Natural killer cell (primary cell): ENCODE results near the gene MEN1. TPM values are rescaled to one million over a fixed set of nuclear protein-coding genes. Genes with fewer than 3 reads are reported as not detected.

Experiments
- ATAC-seq, 3 donors: fragments of 150-1000 bp in 2 of 3; fragments of 200-7000 bp in 1 of 3; cut with Tn5 transposase; 1 replicate in 1 of 3; 2 replicates in 2 of 3; pipeline ENCODE4 v1.10.0; 2021; ENCODE audit warnings: mild to moderate bottlenecking in 2 of 3, moderate library complexity in 2 of 3
- DNase-seq, 2 donors: peaks; one replicate each; pipeline versions ENCODE4 v3.0.0 to v3.0.0-alpha.2; 2013 to 2021; ENCODE audit warnings: mixed read lengths in 1 of 2
- H3K27ac ChIP-seq: one replicate; pipeline ENCODE4 v1.5.1; 2013; ENCODE audit warnings: mild to moderate bottlenecking, low read length
- H3K27me3 ChIP-seq: one replicate; pipeline ENCODE4 v1.6.1; 2013; ENCODE audit warnings: low read length; ENCODE audit not compliant: control insufficient read depth, insufficient read depth
- H3K36me3 ChIP-seq: one replicate; pipeline ENCODE4 v1.6.1; 2013; ENCODE audit warnings: low read length; ENCODE audit not compliant: control insufficient read depth, insufficient read depth
- H3K4me1 ChIP-seq: one replicate; pipeline ENCODE4 v1.6.1; 2013; ENCODE audit warnings: low read length; ENCODE audit not compliant: control insufficient read depth, insufficient read depth
- H3K4me3 ChIP-seq: one replicate; pipeline ENCODE4 v1.5.1; 2013; ENCODE audit warnings: low read length
- H3K9me3 ChIP-seq: one replicate; pipeline ENCODE4 v1.6.1; 2013; ENCODE audit warnings: low read length; ENCODE audit not compliant: control insufficient read depth, insufficient read depth
- H3K27ac Mint-ChIP-seq, 2 donors: one replicate each; pipeline ENCODE4 v1.8.0; 2022; ENCODE audit warnings: mild to moderate bottlenecking in 2 of 2, mixed read lengths in 2 of 2, moderate library complexity in 1 of 2
- H3K27me3 Mint-ChIP-seq, 2 donors: one replicate each; pipeline ENCODE4 v1.8.0; 2022; ENCODE audit warnings: low read depth in 2 of 2, mixed read lengths in 2 of 2
- H3K36me3 Mint-ChIP-seq: one replicate; pipeline ENCODE4 v1.8.0; 2022; ENCODE audit warnings: mixed read lengths
- H3K4me1 Mint-ChIP-seq, 2 donors: one replicate each; pipeline ENCODE4 v1.8.0; 2022; ENCODE audit warnings: mixed read lengths in 2 of 2
- H3K4me3 Mint-ChIP-seq: one replicate; pipeline ENCODE4 v1.8.0; 2022; ENCODE audit warnings: mild to moderate bottlenecking, moderate library complexity, mixed read lengths
- H3K9me3 Mint-ChIP-seq, 2 donors: one replicate each; pipeline ENCODE4 v1.8.0; 2022; ENCODE audit warnings: mixed read lengths in 2 of 2
- WGBS: methylation state at CpG from one replicate; pipeline ENCODE4 v1.1.7; 2013; ENCODE audit warnings: missing lambda C conversion rate; ENCODE audit not compliant: insufficient coverage; 5-methylcytosine and 5-hydroxymethylcytosine counted together
- intact Hi-C: fragments of 100-400 bp; cut with micrococcal nuclease; formaldehyde crosslinking; loops from one replicate; pipeline ENCODE4 v1.14.2; 2022
- total RNA-seq, 4 donors: library from RNA; stranded (reverse); fragments of 120-200 nt in 1 of 4; gene quantifications; one replicate each; pipeline versions ENCODE4 v1.2.3 to v1.2.4, GENCODE V29; 2013 to 2022
- TF ChIP-seq, protein P1 (sequence below): fragments of 200-600 bp; IDR thresholded peaks from one replicate; pipeline ENCODE4 v1.8.0; 2022; ENCODE audit warnings: antibody characterized with exemption

MEN1 gene
- total RNA-seq, 3 donors from 2014 or later (not counting 1 experiment from before 2014, with no cell fraction given) = 29.3 to 42.2 (median 32.2) TPM

DNA sequence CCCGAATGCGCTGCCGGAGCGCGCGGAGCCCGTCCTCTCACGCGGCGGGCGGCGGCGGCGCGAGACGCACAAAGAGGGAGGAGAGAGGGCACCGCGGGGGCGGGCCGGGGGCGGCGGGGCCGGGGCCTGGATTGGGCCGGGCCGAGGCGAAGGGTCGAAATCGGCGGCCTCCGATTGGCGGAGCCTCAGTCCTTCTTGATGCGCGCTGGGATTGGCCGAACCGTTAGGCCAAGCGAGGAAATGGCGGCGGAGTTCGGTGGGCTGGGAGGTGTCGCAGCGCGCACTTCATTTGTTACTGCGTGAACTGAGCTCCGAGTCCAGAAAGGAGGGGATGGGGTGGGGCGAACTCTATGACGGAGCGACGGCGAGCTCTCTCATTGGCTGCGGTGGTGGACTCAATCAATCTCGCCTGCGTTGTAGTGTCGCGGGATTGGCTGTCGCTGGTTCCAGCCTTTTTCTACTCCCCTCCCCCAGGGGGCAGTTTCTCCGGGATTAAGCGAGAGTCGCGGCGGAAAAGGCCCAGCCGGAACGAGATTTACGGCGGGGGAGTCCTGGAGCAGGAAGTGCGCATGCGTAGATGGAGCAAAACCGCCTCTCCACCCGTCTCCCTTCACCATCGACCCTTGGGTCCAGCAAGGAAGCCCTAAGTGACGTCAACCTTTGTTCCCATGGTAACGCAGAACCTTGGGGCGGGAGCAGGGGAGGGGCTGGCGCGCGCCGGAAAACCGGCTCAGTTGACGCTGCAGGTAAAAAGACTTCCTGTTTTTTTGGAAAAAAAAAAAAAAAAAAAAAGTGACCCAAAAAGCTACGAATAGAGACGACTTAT, 31.7 kb downstream of the MEN1 start, which contains the start of gene SF1:
SF1 (minus strand) TSS at position 70 of the 826 bp plus-strand sequence. CDS start 150 bp downstream, outside the sequence.
- TF ChIP-seq, protein P1, sequence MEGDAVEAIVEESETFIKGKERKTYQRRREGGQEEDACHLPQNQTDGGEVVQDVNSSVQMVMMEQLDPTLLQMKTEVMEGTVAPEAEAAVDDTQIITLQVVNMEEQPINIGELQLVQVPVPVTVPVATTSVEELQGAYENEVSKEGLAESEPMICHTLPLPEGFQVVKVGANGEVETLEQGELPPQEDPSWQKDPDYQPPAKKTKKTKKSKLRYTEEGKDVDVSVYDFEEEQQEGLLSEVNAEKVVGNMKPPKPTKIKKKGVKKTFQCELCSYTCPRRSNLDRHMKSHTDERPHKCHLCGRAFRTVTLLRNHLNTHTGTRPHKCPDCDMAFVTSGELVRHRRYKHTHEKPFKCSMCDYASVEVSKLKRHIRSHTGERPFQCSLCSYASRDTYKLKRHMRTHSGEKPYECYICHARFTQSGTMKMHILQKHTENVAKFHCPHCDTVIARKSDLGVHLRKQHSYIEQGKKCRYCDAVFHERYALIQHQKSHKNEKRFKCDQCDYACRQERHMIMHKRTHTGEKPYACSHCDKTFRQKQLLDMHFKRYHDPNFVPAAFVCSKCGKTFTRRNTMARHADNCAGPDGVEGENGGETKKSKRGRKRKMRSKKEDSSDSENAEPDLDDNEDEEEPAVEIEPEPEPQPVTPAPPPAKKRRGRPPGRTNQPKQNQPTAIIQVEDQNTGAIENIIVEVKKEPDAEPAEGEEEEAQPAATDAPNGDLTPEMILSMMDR = no peak
- Histone ChIP-seq H3K9me3 (no peaks in the 10 kb centered on the region), H3K36me3 (peaks cover 35% of the 10 kb centered on the region), H3K27me3 (no peaks in the 10 kb centered on the region), H3K4me3 (peak within 1 kb of the TSS; percentile 64), H3K27ac (peak within 1 kb of the TSS; percentile 98), H3K4me1 (peaks cover 28% of the 10 kb centered on the region)
- WGBS = under 1% methylated on average over 78 of the region's 80 CpGs
- no peaks in the 10 kb centered on the region for H3K9me3 Mint-ChIP-seq
- intact Hi-C loops = loop anchor here (1.0 to 10.0 kb wide), 4 partner anchors 14 to 336 kb away; partner anchors contain the start of genes EHD1, TM7SF2 and ZNHIT2
- peak; percentile 79 to 92 (median 81) for ATAC-seq
- H3K4me3 Mint-ChIP-seq = peak within 1 kb of the TSS; percentile 95
- peaks cover 27% of the 10 kb centered on the region for H3K36me3 Mint-ChIP-seq
- peak within 1 kb of the TSS; percentile 97 to 100 for H3K27ac Mint-ChIP-seq
- H3K27me3 Mint-ChIP-seq = no peaks in the 10 kb centered on the region
- H3K4me1 Mint-ChIP-seq = peaks cover 44 to 46% of the 10 kb centered on the region in 2 donors
- DNase-seq = peak; percentile 97 to 100

DNA sequence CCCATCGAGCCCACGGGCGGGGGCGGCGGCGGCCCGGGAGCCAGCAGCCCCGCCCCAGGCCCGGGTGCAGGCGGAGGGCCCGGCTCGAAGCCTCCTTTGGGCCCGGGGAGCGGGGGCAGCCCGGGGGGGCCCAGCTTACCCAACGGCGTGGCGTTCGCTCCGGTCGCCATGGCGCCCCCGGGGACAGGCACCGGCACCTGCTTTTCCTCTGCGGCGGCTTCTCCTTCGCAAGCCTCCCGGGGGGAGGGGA, 32.2 kb downstream of the MEN1 start:
- H3K4me3 Mint-ChIP-seq = peak overlapping the region; percentile 95
- TF ChIP-seq, protein P1 = no peak
- peak overlapping the region; percentile 97 to 100 for H3K27ac Mint-ChIP-seq
- H3K9me3 Mint-ChIP-seq = no peaks in the 10 kb centered on the region
- intact Hi-C loops = loop anchor here (1.0 to 10.0 kb wide), 4 partner anchors 13 to 337 kb away; partner anchors contain the start of genes EHD1, TM7SF2 and ZNHIT2
- no peak for DNase-seq
- ATAC-seq = peak; percentile 0 to 3 (median 3)
- H3K4me1 Mint-ChIP-seq = peaks cover 49 to 52% of the 10 kb centered on the region in 2 donors
- no peaks in the 10 kb centered on the region for H3K27me3 Mint-ChIP-seq
- Histone ChIP-seq H3K27me3 (no peaks in the 10 kb centered on the region), H3K27ac (peak overlapping the region; percentile 98), H3K4me1 (peaks cover 28% of the 10 kb centered on the region), H3K36me3 (peaks cover 41% of the 10 kb centered on the region), H3K9me3 (no peaks in the 10 kb centered on the region), H3K4me3 (peak overlapping the region; percentile 59)
- WGBS = under 1% methylated on average over 28 of the region's 28 CpGs
- H3K36me3 Mint-ChIP-seq = peaks cover 32% of the 10 kb centered on the region

DNA sequence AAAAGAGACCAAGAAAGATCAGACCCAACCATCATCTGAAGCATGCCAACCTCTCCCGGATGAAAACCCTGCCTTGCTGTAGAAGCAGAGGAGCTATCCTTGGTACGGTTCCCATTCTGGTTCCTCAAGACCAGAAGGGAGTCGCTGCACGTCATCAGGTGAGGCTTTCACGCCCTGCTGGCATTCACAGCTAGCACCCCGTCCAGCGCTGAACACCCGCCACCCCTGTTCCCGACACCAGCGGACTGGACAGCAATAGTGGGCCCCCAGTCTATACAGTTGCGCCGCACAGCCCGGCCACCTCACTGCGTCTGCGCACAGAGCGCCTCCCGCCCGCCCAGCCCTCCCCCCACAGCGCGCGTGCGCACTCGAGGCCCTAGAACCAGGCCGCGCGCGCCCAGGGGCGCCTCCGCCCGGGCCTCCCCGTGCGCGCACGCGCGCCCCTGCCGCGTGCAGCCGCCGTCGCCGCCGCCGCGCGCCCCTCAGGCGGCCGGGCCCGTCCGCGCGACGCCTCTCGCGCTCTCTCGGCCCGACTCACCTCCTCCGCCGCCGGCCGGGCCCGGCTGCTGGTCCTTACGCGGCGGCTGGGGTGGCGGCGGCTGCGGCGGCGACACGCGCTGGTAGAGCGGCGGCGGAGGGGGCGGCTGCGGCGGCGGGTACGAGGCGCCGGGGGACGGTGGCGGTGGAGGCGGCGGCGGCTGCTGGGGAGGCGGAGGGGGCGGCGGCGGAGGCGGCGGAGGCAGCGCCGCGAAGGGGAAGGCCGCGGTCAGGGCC, 32.7 kb downstream of the MEN1 start:
- Mint-ChIP-seq H3K4me3 (peak overlapping the region; percentile 94), H3K4me1 (peaks cover 54 to 55% of the 10 kb centered on the region in 2 donors), H3K27me3 (no peaks in the 10 kb centered on the region), H3K36me3 (peaks cover 33% of the 10 kb centered on the region), H3K9me3 (no peaks in the 10 kb centered on the region), H3K27ac (peak overlapping the region; percentile 97 to 100)
- Histone ChIP-seq H3K36me3 (peaks cover 46% of the 10 kb centered on the region), H3K9me3 (no peaks in the 10 kb centered on the region), H3K27me3 (no peaks in the 10 kb centered on the region), H3K27ac (peak overlapping the region; percentile 71), H3K4me1 (peaks cover 32% of the 10 kb centered on the region), H3K4me3 (peak overlapping the region; percentile 64)
- under 1% methylated on average over 98 of the region's 98 CpGs for WGBS
- DNase-seq (peak; percentile 82 to 95), ATAC-seq (peak; percentile 10 to 27 (median 11))
- intact Hi-C loops = loop anchor here (1.0 to 10.0 kb wide), 4 partner anchors 13 to 337 kb away; partner anchors contain the start of genes EHD1, TM7SF2 and ZNHIT2
- TF ChIP-seq, protein P1 = no peak
